Measurements from ENCODE around the gene CFAP68. TPM values are rescaled to one million over a fixed set of nuclear protein-coding genes. Genes with fewer than 3 reads are reported as not detected.
A peak's percentile ranks its signal among the peaks of the same experiment; 100 is the strongest.

Gene CFAP68
- total and polyA plus RNA-seq, 2 of the 13 experiments (the other 11 are each of a cell fraction or from before 2014, with no cell fraction given), result 22.2 to 25.6 TPM

- no peak for TF ChIP-seq PRDM15 (CRISPR knock-in tag; IDR thresholded peaks at IDR 0.05)
- peak; percentile 76; the same call in 1 of the 2 replicates for TF ChIP-seq NFKB2 (CRISPR knock-in tag; IDR thresholded peaks at IDR 0.05; ENCODE audit: borderline replicate concordance)
- TF ChIP-seq NR3C1 (CRISPR knock-in tag; IDR thresholded peaks at IDR 0.05), result no peak
- TF ChIP-seq MIXL1 (CRISPR knock-in tag; IDR thresholded peaks at IDR 0.05), result no peak
- no peak for TF ChIP-seq GPN1 (CRISPR knock-in tag; IDR thresholded peaks at IDR 0.05; ENCODE audit: borderline replicate concordance)
- TF ChIP-seq YEATS2 (CRISPR knock-in tag; IDR thresholded peaks at IDR 0.05; ENCODE audit: borderline replicate concordance), result peak; percentile 79
- TF ChIP-seq PPARG (CRISPR knock-in tag; conservative IDR thresholded peaks at IDR 0.05), result peak; percentile 8; the same call in 1 of the 2 replicates
- TF ChIP-seq SNAPC2 (CRISPR knock-in tag; IDR thresholded peaks at IDR 0.05), result peak; percentile 83; the same call in 1 of the 2 replicates
- no peak for TF ChIP-seq REXO4 (CRISPR knock-in tag; IDR thresholded peaks at IDR 0.05; ENCODE audit: borderline replicate concordance)
- no peak for TF ChIP-seq ZNF704 (CRISPR knock-in tag; IDR thresholded peaks at IDR 0.05; ENCODE audit: borderline replicate concordance)
- 0 out of 2 replicates have a peak, but pooled peaks have one; percentile 10 for TF ChIP-seq ARID3A (IDR thresholded peaks at IDR 0.05; ENCODE audit: low read depth, low read length)
- no peak for TF ChIP-seq SOX6 (IDR thresholded peaks at IDR 0.05)
- peak; percentile 22; the same call in 1 of the 2 replicates for TF ChIP-seq SOX6 (CRISPR knock-in tag; IDR thresholded peaks at IDR 0.05)
- TF ChIP-seq MXI1 (IDR thresholded peaks at IDR 0.05; ENCODE audit: borderline replicate concordance, low read depth, low read length), result 0 out of 3 replicates have a peak, but pooled peaks have one; percentile 46
- TF ChIP-seq SRY (CRISPR knock-in tag; IDR thresholded peaks at IDR 0.05), result no peak; the same call in 1 of the 2 replicates
- no peak for TF ChIP-seq SKIL (CRISPR knock-in tag; IDR thresholded peaks at IDR 0.05; ENCODE audit: borderline replicate concordance)
- 0 out of 2 replicates have a peak, but pooled peaks have one; percentile 45 for TF ChIP-seq ZNF567 (CRISPR knock-in tag; IDR thresholded peaks at IDR 0.05; ENCODE audit: borderline replicate concordance)
- TF ChIP-seq MYPOP (CRISPR knock-in tag; IDR thresholded peaks at IDR 0.05), result peak; percentile 27; the same call in 1 of the 2 replicates
Measured at GRCh38 chr11:111870886-111871692, 8.3 kb upstream of the CFAP68 start, which contains the start of gene ALG9 (continued).
